Gastrocnemius medialis (tissue), 4 donors: ENCODE data around the gene ERC2. TPM values are rescaled to one million over a fixed set of nuclear protein-coding genes. Genes with fewer than 3 reads are reported as not detected.

Experiments
- ATAC-seq, 2 donors: fragments of 150-250 bp; one replicate each; pipeline ENCODE4 v1.9.1; 2016
- DNase-seq, 2 donors: peaks; one replicate each; pipeline ENCODE4 v3.0.0-alpha.2; 2019
- H3K27ac ChIP-seq, 4 donors: fragments of 200-600 bp; sonication (generic); 1 replicate in 1 of 4; 2 replicates in 3 of 4; pipeline ENCODE4 v1.5.1; 2016 to 2018; ENCODE audit warnings: mild to moderate bottlenecking in 2 of 4, moderate library complexity in 1 of 4
- H3K27me3 ChIP-seq, 3 donors: fragments of 200-600 bp; sonication (generic) in 2 of 3; 1 replicate in 1 of 3; 2 replicates in 2 of 3; pipeline versions ENCODE4 v1.5.1 to v1.6.0; 2016 to 2019; ENCODE audit warnings: mild to moderate bottlenecking in 1 of 3, moderate library complexity in 1 of 3
- H3K36me3 ChIP-seq, 2 donors: fragments of 200-600 bp; sonication (generic) in 1 of 2; one replicate each; pipeline ENCODE4 v1.5.1; 2017 to 2018
- H3K4me1 ChIP-seq, 2 donors: fragments of 200-600 bp; sonication (generic) in 1 of 2; one replicate each; pipeline ENCODE4 v1.5.1; 2016 to 2017; ENCODE audit warnings: mild to moderate bottlenecking in 2 of 2
- H3K4me3 ChIP-seq, 4 donors: fragments of 200-600 bp; sonication (generic) in 3 of 4; 1 replicate in 1 of 4; 2 replicates in 3 of 4; pipeline ENCODE4 v1.5.1; 2016 to 2019; ENCODE audit warnings: mild to moderate bottlenecking in 2 of 4
- H3K9me3 ChIP-seq, 3 donors: fragments of 200-600 bp; sonication (generic) in 2 of 3; 1 replicate in 1 of 3; 2 replicates in 2 of 3; pipeline ENCODE4 v1.5.1; 2016 to 2019
- CTCF ChIP-seq, 5 experiments: fragments of 450-650 bp in 3 of 5; fragments of 200-600 bp in 2 of 5; sonication (generic) in 2 of 5; IDR thresholded peaks in 4 of 5; conservative IDR thresholded peaks in 1 of 5; 1 replicate in 4 of 5; 2 replicates in 1 of 5; pipeline ENCODE4 v1.5.1; 2016 to 2019; ENCODE audit warnings: antibody characterized with exemption in 5 of 5, mild to moderate bottlenecking in 3 of 5, moderate library complexity in 3 of 5
- POLR2A ChIP-seq, 2 donors: fragments of 450-650 bp; IDR thresholded peaks; one replicate each; pipeline ENCODE4 v1.6.1; 2017; ENCODE audit warnings: antibody characterized with exemption in 2 of 2, mild to moderate bottlenecking in 2 of 2, moderate library complexity in 2 of 2
- in situ Hi-C, 4 donors: fragments of 200-750 bp; cut with MboI; loops; one replicate each; pipeline versions ENCODE4 v1.15.0 to v1.8.0; 2017; ENCODE audit warnings: low sequenced_read_pairs in 4 of 4
- intact Hi-C: fragments of 100-400 bp; cut with DNase I; formaldehyde crosslinking; loops from one replicate; pipeline ENCODE4 v1.15.1; 2023; ENCODE audit warnings: low total_unique reads
- total RNA-seq, 4 donors: library from RNA; depleted of rRNA; stranded (reverse); fragments of >200 nt; gene quantifications; one replicate each; pipeline versions ENCODE4 v1.1.0 to v1.2.3, GENCODE V29; 2016

ERC2 gene
- total RNA-seq, 4 donors from 2014 or later: not detected

- in situ Hi-C loops: no loop called here
- intact Hi-C loops: no loop called here
- Histone ChIP-seq H3K27me3 (no peaks in the 10 kb centered on the region), H3K9me3 (no peaks in the 10 kb centered on the region), H3K4me3 (no peak overlapping the region), H3K36me3 (no peaks in the 10 kb centered on the region), H3K27ac (no peak overlapping the region), H3K4me1 (no peaks in the 10 kb centered on the region)
- ATAC-seq: no peak
- TF ChIP-seq CTCF (IDR thresholded peaks at IDR 0.05 in 4 of 5, conservative IDR thresholded peaks at IDR 0.05 in 1 of 5) (no peak), POLR2A (IDR thresholded peaks at IDR 0.05) (no peak)
- DNase-seq: no peak
These were observed 872.8 kb downstream of the ERC2 start for GRCh38 chr3:55595420-55595819.

DNA sequence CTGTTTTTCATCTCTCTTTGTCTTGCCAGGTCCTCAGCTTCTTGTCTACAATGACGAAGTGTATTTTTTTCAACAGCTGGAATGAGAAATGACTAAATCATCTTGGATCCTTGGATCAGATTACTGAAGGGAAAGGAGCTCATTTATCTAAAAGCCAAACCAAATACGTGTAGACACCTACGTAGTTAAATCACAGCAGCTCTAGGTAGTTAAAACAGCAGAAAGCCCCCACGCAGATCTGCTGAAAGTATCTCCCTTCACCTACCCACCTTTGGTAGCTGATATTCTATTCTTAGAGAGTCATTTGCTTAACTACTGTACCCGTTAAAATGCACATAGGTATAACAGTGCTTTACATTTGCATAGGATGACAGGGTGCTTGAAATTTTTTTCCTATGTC, 875.7 kb downstream of the ERC2 start:
- H3K36me3 ChIP-seq: no peaks in the 10 kb centered on the region
- H3K27ac ChIP-seq: no peak overlapping the region
- TF ChIP-seq CTCF (IDR thresholded peaks at IDR 0.05 in 4 of 5, conservative IDR thresholded peaks at IDR 0.05 in 1 of 5) (no peak), POLR2A (IDR thresholded peaks at IDR 0.05) (no peak)
- ATAC-seq: no peak
- no peaks in the 10 kb centered on the region for H3K9me3 ChIP-seq
- H3K27me3 ChIP-seq: no peaks in the 10 kb centered on the region
- intact Hi-C loops: no loop called here
- no peak overlapping the region for H3K4me3 ChIP-seq
- in situ Hi-C loops: no loop called here
- no peaks in the 10 kb centered on the region for H3K4me1 ChIP-seq
- no peak for DNase-seq

DNA sequence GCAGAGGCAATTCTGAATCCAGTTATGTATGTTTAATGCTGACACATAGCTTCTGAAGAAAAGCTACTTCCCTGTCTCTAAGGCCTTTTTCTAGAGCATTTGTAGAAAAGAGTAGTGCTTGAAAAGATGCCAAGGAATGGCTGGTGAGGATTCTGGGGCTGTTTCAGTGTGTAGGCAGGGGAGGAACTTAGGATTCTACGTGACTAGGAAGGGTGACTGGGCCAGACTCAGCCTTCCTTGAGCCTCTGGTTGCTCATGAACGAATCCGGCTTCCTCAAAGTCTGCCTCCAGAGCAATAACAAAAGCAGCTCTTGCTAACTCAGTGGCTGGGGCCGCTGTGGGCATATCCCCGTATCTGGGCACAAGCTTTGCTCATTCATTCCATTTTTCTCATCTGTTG, 876.4 kb downstream of the ERC2 start:
- no peaks in the 10 kb centered on the region for H3K36me3 ChIP-seq
- in situ Hi-C loops: no loop called here
- no peaks in the 10 kb centered on the region for H3K4me1 ChIP-seq
- H3K4me3 ChIP-seq: no peak overlapping the region
- H3K9me3 ChIP-seq: no peaks in the 10 kb centered on the region
- H3K27me3 ChIP-seq: no peaks in the 10 kb centered on the region
- intact Hi-C loops: no loop called here
- H3K27ac ChIP-seq: no peak overlapping the region
- TF ChIP-seq CTCF (IDR thresholded peaks at IDR 0.05 in 4 of 5, conservative IDR thresholded peaks at IDR 0.05 in 1 of 5) (no peak), POLR2A (IDR thresholded peaks at IDR 0.05) (no peak)
- ATAC-seq (no peak), DNase-seq (no peak)

DNA sequence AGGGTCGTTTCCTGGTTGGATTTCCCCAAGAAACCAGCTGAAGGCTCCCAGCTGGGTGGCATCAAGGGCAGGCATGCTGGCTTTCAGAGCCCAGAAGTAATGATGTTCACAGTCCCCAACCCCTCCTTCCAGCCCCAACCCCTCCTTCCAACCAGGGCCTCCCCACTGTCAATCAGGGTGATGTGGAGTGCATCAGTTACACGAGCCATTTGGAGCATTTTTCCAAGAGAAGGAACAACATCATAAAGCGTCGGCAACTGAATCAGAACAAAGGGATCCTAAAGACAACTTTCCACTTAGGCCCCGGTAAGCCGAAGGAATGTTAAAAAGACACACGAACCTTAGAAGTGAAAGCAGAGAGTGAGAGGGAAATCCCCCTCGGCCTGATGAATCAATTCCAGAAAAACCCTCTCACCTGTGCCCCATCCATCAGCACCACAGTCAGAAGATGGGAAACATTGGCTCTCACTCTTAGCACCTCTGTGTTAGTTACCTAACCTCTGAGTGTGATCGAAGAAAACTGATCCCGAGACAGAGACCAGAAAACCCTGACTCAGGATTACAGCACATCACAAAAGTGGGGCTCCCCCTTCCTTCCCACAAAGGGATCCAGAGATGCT, 880.0 kb downstream of the ERC2 start:
- no peak for DNase-seq
- in situ Hi-C loops (no loop called here), intact Hi-C loops (no loop called here)

More for the DNA sequence above, 880.0 kb downstream of the ERC2 start:
- Histone ChIP-seq H3K27me3 (no peaks in the 10 kb centered on the region), H3K27ac (no peak overlapping the region), H3K36me3 (no peaks in the 10 kb centered on the region), H3K4me1 (no peaks in the 10 kb centered on the region), H3K9me3 (no peaks in the 10 kb centered on the region), H3K4me3 (no peak overlapping the region)
- TF ChIP-seq CTCF (IDR thresholded peaks at IDR 0.05 in 4 of 5, conservative IDR thresholded peaks at IDR 0.05 in 1 of 5): no peak
- no peak for TF ChIP-seq POLR2A (IDR thresholded peaks at IDR 0.05)
- no peak for ATAC-seq
